ENCODE results near the gene C17orf107.
"Not testable (repeated sequence)": the region's sequence is repeated elsewhere in the genome, so short reads cannot be mapped to it uniquely, and the experiment has no call there.

- not testable (repeated sequence) for TF ChIP-seq YY1 (IDR thresholded peaks at IDR 0.05; ENCODE audit: insufficient read depth, insufficient read length); ZNF274 (IDR thresholded peaks at IDR 0.05; ENCODE audit: low read depth, low read length)
These were observed 30.0 kb upstream of the C17orf107 start for GRCh38 chr17:4869058-4869998.
